Measurements from ENCODE around the gene ADGRV1.

ADGRV1 gene

GRCh38 chr5:91126888-91127287 is 568.3 kb downstream of the ADGRV1 start:
- DNase-seq = no peak

GRCh38 chr5:91127456-91128081 is 569.0 kb downstream of the ADGRV1 start:
- DNase-seq = no peak

GRCh38 chr5:91128604-91129003 is 570.0 kb downstream of the ADGRV1 start:
- DNase-seq = no peak

GRCh38 chr5:91129748-91130147 is 571.2 kb downstream of the ADGRV1 start:
- DNase-seq = no peak

- DNase-seq = no peak
Observed at GRCh38 chr5:91130759-91131158, 572.2 kb downstream of the ADGRV1 start.

GRCh38 chr5:91132550-91132949 is 574.0 kb downstream of the ADGRV1 start:
- DNase-seq = no peak

- no peak for DNase-seq
Observed at GRCh38 chr5:91133183-91133582, 574.6 kb downstream of the ADGRV1 start.

- DNase-seq = no peak
Observed at GRCh38 chr5:91135475-91136248, 577.1 kb downstream of the ADGRV1 start.

GRCh38 chr5:91136271-91136670 is 577.7 kb downstream of the ADGRV1 start:
- DNase-seq = no peak

- no peak for DNase-seq
Observed at GRCh38 chr5:91137647-91138046, 579.0 kb downstream of the ADGRV1 start.

GRCh38 chr5:91139572-91140200 is 581.1 kb downstream of the ADGRV1 start:
- no peak for DNase-seq

GRCh38 chr5:91140657-91141056 is 582.1 kb downstream of the ADGRV1 start:
- no peak for DNase-seq

GRCh38 chr5:91141642-91142041 is 583.0 kb downstream of the ADGRV1 start:
- no peak for DNase-seq

GRCh38 chr5:91142386-91142785 is 583.8 kb downstream of the ADGRV1 start:
- DNase-seq = no peak

GRCh38 chr5:91142819-91143218 is 584.2 kb downstream of the ADGRV1 start:
- DNase-seq = no peak

- DNase-seq = no peak
Observed at GRCh38 chr5:91143840-91144239, 585.2 kb downstream of the ADGRV1 start.

GRCh38 chr5:91144491-91145332 is 586.1 kb downstream of the ADGRV1 start:
- DNase-seq = no peak

- no peak for DNase-seq
Observed at GRCh38 chr5:91145333-91145620, 586.7 kb downstream of the ADGRV1 start.

GRCh38 chr5:91146230-91146629 is 587.6 kb downstream of the ADGRV1 start:
- DNase-seq = no peak

- DNase-seq = no peak
Observed at GRCh38 chr5:91146905-91147600, 588.5 kb downstream of the ADGRV1 start.

- no peak for DNase-seq
Observed at GRCh38 chr5:91150234-91150633, 591.6 kb downstream of the ADGRV1 start.

- no peak for DNase-seq
Observed at GRCh38 chr5:91150636-91151035, 592.0 kb downstream of the ADGRV1 start.

- no peak for DNase-seq
Observed at GRCh38 chr5:91151947-91152346, 593.4 kb downstream of the ADGRV1 start.

Data from activated CD4-positive, alpha-beta T cell treated with anti-CD3 and anti-CD28 coated beads, Interleukin-2, Interleukin-6, amounts not matched to agents 100 ng/mL and 50 ng/mL, durations not matched to agents 16 hours and 8 hours (primary cell).